ENCODE results near the gene ENTPD3. TPM values are rescaled to one million over a fixed set of nuclear protein-coding genes. Genes with fewer than 3 reads are reported as not detected.

Gene ENTPD3, protein sequence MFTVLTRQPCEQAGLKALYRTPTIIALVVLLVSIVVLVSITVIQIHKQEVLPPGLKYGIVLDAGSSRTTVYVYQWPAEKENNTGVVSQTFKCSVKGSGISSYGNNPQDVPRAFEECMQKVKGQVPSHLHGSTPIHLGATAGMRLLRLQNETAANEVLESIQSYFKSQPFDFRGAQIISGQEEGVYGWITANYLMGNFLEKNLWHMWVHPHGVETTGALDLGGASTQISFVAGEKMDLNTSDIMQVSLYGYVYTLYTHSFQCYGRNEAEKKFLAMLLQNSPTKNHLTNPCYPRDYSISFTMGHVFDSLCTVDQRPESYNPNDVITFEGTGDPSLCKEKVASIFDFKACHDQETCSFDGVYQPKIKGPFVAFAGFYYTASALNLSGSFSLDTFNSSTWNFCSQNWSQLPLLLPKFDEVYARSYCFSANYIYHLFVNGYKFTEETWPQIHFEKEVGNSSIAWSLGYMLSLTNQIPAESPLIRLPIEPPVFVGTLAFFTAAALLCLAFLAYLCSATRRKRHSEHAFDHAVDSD
- total RNA-seq (10 to 100 TPM in 1 of 2 donors, 1 to 10 TPM in 1; 3.5 to 14.8 TPM), polyA plus RNA-seq (ENCODE audit: insufficient read length in 2 of 2) (10 to 100 TPM; 10.0 to 15.4 TPM)
- long read RNA-seq, donor 1, partial matches to known transcripts: 0 of 2 reads
- long read RNA-seq, donor 1, other reads (novel, unspliced or antisense): 0 of 2 reads
- long read RNA-seq, donor 2: 0 reads
- long read RNA-seq, donor 3, partial matches to known transcripts: 0 of 2 reads
- long read RNA-seq, donor 3, other reads (novel, unspliced or antisense): 0 of 2 reads
- long read RNA-seq, donor 4: 0 reads

DNA sequence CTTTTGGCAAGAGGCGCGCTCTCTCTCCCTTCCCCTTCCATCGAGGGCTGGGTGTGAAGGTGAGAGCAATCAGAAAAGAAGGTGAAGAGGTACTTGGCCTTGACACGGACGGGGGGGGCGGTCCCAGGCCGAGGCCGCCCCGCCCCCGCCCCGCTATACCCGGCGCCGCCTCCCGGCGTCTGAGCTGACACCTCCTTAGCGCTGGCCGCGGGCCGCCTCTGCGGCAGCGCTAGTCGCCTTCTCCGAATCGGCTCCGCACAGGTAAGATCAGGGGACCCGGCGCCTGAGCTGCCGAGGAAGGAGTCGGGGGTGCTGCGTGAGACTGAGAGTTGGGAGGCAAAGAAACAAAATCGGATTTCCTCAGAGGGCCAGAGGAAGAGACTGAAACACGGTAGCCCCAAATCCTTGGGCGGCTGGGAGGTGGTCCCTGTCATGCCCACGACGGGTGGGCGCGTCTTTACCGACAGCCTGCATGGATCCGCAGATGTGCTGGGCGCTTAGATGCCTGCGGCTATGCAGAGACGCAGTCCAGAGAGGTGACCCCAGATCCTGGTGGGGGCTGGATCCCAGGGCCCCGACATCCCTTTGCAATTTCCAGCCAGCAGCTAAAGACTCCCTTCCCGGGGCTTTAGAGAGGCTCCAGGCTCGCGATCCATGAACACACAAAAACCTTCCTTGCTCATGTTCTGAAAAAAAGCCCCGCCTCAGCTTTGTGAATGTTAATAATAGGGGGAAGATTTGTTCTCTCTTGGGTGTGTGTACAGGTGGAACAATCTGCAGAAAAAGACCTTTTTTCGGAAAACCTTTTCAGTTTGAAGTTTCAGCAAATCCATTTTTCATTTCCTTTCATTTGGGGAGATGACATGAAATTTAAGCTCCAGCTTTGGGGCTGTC, at the start of gene ENTPD3:
ENTPD3 (plus strand) TSS at position 184 of the 894 bp plus-strand sequence. CDS start 874 bp downstream, outside the sequence.
- peak in 3 of 6 donors; percentile 9 to 78 (median 55) for DNase-seq (ENCODE audit: low read depth in 4 of 6, low spot score in 6 of 6)
- 2% methylated on average over 41 of the region's 49 CpGs for WGBS (ENCODE audit: insufficient coverage)

DNA sequence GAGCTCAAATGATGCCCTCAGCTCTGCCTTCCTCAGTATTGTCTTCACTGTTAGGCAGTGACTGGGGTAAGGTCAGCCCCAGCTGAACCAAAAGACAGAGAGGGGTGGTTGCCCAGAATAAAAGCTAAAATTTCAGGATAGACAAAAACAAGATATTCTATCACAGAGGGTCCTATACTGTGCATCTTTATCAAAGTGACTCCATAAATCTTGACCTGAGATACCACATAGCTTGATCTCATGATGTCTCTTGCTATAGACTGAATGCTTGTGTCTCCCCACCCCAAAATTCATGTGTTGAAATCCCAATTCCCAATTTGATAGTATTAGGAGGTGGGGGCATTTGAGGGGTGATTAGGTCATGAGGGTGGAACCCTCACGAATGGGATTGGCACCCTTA, 47.1 kb upstream of the ENTPD3 start:
- H3K27me3 ChIP-seq (ENCODE audit: control insufficient read depth, insufficient read depth, low read length): no peaks in the 10 kb centered on the region
- no peak overlapping the region for H3K4me3 ChIP-seq (ENCODE audit: low read depth, low read length)
- DNase-seq (ENCODE audit: low read depth in 4 of 6, low spot score in 6 of 6): no peak
- no peak overlapping the region for H3K27ac ChIP-seq (ENCODE audit: low read depth, low read length)
- H3K4me1 ChIP-seq (ENCODE audit: control insufficient read depth, insufficient read depth, low read length): no peaks in the 10 kb centered on the region
- no peaks in the 10 kb centered on the region for H3K36me3 ChIP-seq (ENCODE audit: control insufficient read depth, insufficient read depth, low read length)
- no CpG with 5 or more reads among the region's 1 CpG for WGBS (ENCODE audit: insufficient coverage)
- H3K9me3 ChIP-seq (ENCODE audit: control insufficient read depth, insufficient read depth, low read length): no peaks in the 10 kb centered on the region

More for the DNA sequence above, at the start of gene ENTPD3:
- no peaks in the 10 kb centered on the region for H3K36me3 ChIP-seq (ENCODE audit: control insufficient read depth, insufficient read depth, low read length)
- H3K27ac ChIP-seq (ENCODE audit: low read depth, low read length): no peak within 1 kb of the TSS
- peaks cover 8% of the 10 kb centered on the region for H3K27me3 ChIP-seq (ENCODE audit: control insufficient read depth, insufficient read depth, low read length)
- peaks cover 13% of the 10 kb centered on the region for H3K4me1 ChIP-seq (ENCODE audit: control insufficient read depth, insufficient read depth, low read length)
- H3K9me3 ChIP-seq (ENCODE audit: control insufficient read depth, insufficient read depth, low read length): no peaks in the 10 kb centered on the region
- H3K4me3 ChIP-seq (ENCODE audit: low read depth, low read length): peak within 1 kb of the TSS; percentile 42

DNA sequence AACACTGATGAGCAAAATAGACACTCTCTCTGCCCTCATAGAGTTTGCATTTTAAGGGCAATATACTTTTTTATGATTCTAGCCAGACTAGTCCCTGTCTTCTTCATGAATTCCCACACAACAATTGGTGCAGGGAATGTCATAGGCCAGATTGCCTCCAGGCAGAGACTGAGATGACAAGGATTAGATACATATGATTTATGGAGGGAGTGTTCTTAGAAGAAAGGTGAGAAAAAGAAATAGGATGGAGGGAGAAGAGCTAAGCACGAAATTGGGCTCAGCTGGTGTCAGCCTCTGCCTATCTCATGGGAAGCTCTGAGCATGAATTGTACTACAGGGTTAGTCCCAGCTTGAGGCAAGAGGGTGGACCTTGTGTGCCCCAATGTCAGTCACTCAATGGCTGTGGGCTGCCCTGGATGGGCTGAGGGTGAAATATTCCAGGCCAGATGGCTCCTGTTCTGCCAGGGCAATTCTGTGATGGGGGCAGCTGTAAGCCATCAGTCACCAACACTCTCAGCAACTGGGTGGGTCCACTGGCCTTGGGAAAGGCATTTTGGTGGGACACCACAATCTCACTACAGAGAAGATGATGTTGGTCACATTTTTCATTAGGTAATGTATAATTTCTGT, 46.3 kb upstream of the ENTPD3 start:
- Histone ChIP-seq H3K9me3 (ENCODE audit: control insufficient read depth, insufficient read depth, low read length) (no peaks in the 10 kb centered on the region), H3K4me1 (ENCODE audit: control insufficient read depth, insufficient read depth, low read length) (no peaks in the 10 kb centered on the region), H3K4me3 (ENCODE audit: low read depth, low read length) (no peak overlapping the region), H3K27me3 (ENCODE audit: control insufficient read depth, insufficient read depth, low read length) (no peaks in the 10 kb centered on the region), H3K36me3 (ENCODE audit: control insufficient read depth, insufficient read depth, low read length) (no peaks in the 10 kb centered on the region), H3K27ac (ENCODE audit: low read depth, low read length) (no peak overlapping the region)
- no peak for DNase-seq (ENCODE audit: low read depth in 4 of 6, low spot score in 6 of 6)
- 58% methylated on average over 1 of the region's 1 CpG for WGBS (ENCODE audit: insufficient coverage)

DNA sequence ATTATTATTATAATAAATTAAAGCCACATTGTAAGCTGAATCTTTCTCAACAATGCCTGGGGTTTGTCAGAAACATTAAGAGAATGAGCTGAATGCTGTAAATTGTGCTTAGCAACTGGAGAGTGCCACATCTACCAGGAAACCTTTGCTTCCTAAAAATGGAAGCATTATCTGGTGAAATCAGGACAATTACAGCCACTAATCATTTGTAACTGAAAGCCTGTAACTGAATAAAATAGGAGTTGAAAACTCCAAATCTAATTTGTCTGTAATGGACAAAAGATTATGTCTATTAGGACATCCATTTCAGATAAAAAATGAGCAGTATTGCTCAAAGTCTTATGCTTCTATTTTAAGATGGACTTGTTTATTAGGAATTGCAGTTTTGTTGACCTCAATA, 45.3 kb upstream of the ENTPD3 start:
- no peak for DNase-seq (ENCODE audit: low read depth in 4 of 6, low spot score in 6 of 6)
- H3K36me3 ChIP-seq (ENCODE audit: control insufficient read depth, insufficient read depth, low read length): no peaks in the 10 kb centered on the region
- no peaks in the 10 kb centered on the region for H3K4me1 ChIP-seq (ENCODE audit: control insufficient read depth, insufficient read depth, low read length)
- H3K27ac ChIP-seq (ENCODE audit: low read depth, low read length): no peak overlapping the region
- H3K9me3 ChIP-seq (ENCODE audit: control insufficient read depth, insufficient read depth, low read length): no peaks in the 10 kb centered on the region
- no peaks in the 10 kb centered on the region for H3K27me3 ChIP-seq (ENCODE audit: control insufficient read depth, insufficient read depth, low read length)
- H3K4me3 ChIP-seq (ENCODE audit: low read depth, low read length): no peak overlapping the region

DNA sequence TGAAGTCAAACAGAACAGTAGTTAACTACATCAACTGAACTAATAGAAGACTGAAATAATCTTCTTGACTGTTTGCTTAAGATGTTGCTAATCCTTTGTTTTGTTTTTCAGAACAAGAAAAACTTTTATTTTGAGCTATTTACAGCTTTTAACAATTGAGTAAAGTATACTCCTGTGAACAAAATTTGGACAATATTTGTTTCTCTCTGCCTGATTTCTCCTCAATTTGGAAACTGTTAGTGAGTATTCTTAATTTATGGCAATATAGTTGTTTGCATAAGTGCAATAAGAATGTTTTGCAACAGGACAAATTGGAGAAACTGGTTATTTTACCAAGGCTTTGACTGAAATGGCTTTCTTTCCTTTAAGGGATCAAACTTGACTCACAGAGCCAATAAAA, 36.5 kb upstream of the ENTPD3 start:
- Histone ChIP-seq H3K27me3 (ENCODE audit: control insufficient read depth, insufficient read depth, low read length) (no peaks in the 10 kb centered on the region), H3K27ac (ENCODE audit: low read depth, low read length) (no peak overlapping the region)
- no peak for DNase-seq (ENCODE audit: low read depth in 4 of 6, low spot score in 6 of 6)

DNA sequence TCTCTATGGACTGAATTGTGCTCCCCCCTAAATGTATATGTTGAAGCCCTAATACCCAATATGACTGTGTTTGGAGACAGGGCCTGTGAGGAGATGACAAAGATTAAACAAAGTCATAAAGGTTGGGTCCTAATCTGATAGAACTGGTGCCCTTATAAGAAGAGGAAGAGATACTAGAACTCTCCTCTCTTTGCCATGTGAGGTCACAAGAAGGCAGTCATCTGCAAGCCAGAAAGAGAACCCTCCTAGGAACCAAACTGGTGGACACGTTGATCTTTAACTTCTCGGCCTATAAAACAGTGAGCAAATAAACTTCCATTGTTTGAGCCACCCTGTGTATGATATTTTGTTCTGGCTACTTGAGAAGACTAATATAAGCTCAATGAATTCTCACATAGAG, 31.6 kb upstream of the ENTPD3 start:
- Histone ChIP-seq H3K4me3 (ENCODE audit: low read depth, low read length) (no peak overlapping the region), H3K4me1 (ENCODE audit: control insufficient read depth, insufficient read depth, low read length) (no peaks in the 10 kb centered on the region), H3K9me3 (ENCODE audit: control insufficient read depth, insufficient read depth, low read length) (peaks cover 2% of the 10 kb centered on the region), H3K36me3 (ENCODE audit: control insufficient read depth, insufficient read depth, low read length) (no peaks in the 10 kb centered on the region), H3K27me3 (ENCODE audit: control insufficient read depth, insufficient read depth, low read length) (no peaks in the 10 kb centered on the region), H3K27ac (ENCODE audit: low read depth, low read length) (no peak overlapping the region)
- WGBS (ENCODE audit: insufficient coverage): no CpG with 5 or more reads among the region's 2 CpGs
- no peak for DNase-seq (ENCODE audit: low read depth in 4 of 6, low spot score in 6 of 6)

More for the DNA sequence above, 36.5 kb upstream of the ENTPD3 start:
- Histone ChIP-seq H3K36me3 (ENCODE audit: control insufficient read depth, insufficient read depth, low read length) (no peaks in the 10 kb centered on the region), H3K9me3 (ENCODE audit: control insufficient read depth, insufficient read depth, low read length) (peaks cover 2% of the 10 kb centered on the region), H3K4me3 (ENCODE audit: low read depth, low read length) (no peak overlapping the region), H3K4me1 (ENCODE audit: control insufficient read depth, insufficient read depth, low read length) (no peaks in the 10 kb centered on the region)

DNA sequence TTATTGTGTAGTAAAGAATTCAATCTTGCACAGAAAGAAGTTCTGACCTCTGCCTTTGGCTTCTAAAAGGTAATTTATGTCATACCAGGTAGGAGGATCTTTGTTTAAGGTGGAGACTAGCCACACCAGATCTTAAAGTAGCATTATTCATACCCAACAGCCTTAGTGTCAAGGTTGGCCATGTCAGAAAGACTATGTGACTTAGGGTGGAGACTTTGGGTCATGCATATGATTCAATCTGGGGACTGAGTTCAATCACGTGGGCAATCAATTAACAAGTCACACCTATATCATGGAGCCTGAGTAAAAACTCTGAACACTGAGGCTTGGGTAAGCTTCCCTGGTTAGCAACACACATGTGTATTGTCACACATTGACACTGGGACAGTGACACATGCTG, 28.5 kb upstream of the ENTPD3 start:
- no peak overlapping the region for H3K27ac ChIP-seq (ENCODE audit: low read depth, low read length)
- no peaks in the 10 kb centered on the region for H3K36me3 ChIP-seq (ENCODE audit: control insufficient read depth, insufficient read depth, low read length)
- no peak for DNase-seq (ENCODE audit: low read depth in 4 of 6, low spot score in 6 of 6)
- no CpG with 5 or more reads among the region's 1 CpG for WGBS (ENCODE audit: insufficient coverage)
- no peaks in the 10 kb centered on the region for H3K9me3 ChIP-seq (ENCODE audit: control insufficient read depth, insufficient read depth, low read length)
- no peak overlapping the region for H3K4me3 ChIP-seq (ENCODE audit: low read depth, low read length)
- no peaks in the 10 kb centered on the region for H3K4me1 ChIP-seq (ENCODE audit: control insufficient read depth, insufficient read depth, low read length)
- no peaks in the 10 kb centered on the region for H3K27me3 ChIP-seq (ENCODE audit: control insufficient read depth, insufficient read depth, low read length)

DNA sequence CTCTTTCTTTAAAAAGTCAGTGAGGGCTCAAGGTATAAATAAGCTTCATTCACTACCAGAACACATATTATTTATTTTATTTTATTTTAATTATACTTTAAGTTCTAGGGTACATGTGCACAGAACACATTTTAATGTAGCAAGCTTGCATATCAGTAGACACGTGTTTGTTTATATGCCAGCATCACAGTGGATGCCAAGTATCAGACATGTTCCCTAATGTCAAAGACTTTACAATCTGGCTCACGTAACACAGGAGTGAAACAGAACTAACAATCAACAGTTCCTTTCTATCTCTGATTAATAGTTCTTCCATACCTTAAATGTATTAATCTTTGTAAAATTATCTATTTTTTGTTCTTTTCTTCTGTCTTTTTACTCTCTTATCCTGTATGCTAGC, 23.3 kb upstream of the ENTPD3 start:
- Histone ChIP-seq H3K9me3 (ENCODE audit: control insufficient read depth, insufficient read depth, low read length) (no peaks in the 10 kb centered on the region), H3K4me3 (ENCODE audit: low read depth, low read length) (no peak overlapping the region), H3K36me3 (ENCODE audit: control insufficient read depth, insufficient read depth, low read length) (no peaks in the 10 kb centered on the region), H3K27ac (ENCODE audit: low read depth, low read length) (no peak overlapping the region), H3K4me1 (ENCODE audit: control insufficient read depth, insufficient read depth, low read length) (no peaks in the 10 kb centered on the region), H3K27me3 (ENCODE audit: control insufficient read depth, insufficient read depth, low read length) (no peaks in the 10 kb centered on the region)
- WGBS (ENCODE audit: insufficient coverage): 75% methylated on average over 1 of the region's 2 CpGs
- DNase-seq (ENCODE audit: low read depth in 4 of 6, low spot score in 6 of 6): peak in 2 of 6 donors; percentile 1 to 45

Data from spinal cord (tissue), 10 donors.